HG02623 (cell line): ENCODE measurements around the gene PNLIPRP3.

Experiments used
- ATAC-seq: cut with Tn5 transposase; IDR thresholded peaks from one replicate; pipeline ENCODE4 v1.9.1; 2021; ENCODE audit warnings: moderate library complexity; ENCODE audit not compliant: unreplicated experiment

The PNLIPRP3 gene

DNA sequence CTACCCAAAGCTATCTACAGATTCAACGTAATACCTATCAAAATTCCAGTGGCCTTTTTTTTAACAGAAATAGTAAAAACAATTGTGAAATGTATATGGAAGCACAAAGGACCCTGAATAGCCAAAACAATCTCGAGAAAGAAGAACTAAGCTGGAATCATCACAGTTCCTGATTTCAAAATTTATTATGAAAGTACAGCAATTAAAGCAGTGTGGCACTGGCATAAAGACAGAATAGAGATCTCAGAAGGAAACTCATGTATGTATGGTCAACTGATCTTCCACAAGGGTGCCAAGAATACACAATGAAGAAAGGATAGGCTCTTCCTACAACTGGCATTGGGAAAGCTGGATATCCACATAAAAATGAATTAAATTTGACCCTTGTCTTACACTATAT lies 23.2 kb downstream of the PNLIPRP3 start:
- no peak for ATAC-seq

GRCh38 chr10:116451711-116452337 lies 24.2 kb downstream of the PNLIPRP3 start:
- ATAC-seq: no peak

DNA sequence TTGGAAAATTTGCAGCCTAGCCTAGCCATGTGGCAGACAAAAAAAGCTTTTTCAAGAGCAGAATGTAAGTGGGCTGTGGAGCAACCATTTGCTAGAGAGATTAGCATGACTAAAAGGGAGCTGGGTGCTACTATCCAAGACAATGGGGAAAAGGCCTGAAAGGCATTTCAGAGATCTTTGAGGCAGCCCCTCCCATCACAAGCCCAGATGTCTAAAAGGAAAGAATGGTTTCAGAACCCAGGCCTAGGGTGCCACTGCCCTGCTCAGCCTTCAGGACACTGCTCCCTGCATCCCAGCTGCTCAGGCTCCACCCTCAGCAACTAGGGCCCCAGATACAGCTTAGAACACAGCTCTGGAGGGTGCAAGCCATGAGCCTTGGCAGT lies 24.7 kb downstream of the PNLIPRP3 start:
- no peak for ATAC-seq

DNA sequence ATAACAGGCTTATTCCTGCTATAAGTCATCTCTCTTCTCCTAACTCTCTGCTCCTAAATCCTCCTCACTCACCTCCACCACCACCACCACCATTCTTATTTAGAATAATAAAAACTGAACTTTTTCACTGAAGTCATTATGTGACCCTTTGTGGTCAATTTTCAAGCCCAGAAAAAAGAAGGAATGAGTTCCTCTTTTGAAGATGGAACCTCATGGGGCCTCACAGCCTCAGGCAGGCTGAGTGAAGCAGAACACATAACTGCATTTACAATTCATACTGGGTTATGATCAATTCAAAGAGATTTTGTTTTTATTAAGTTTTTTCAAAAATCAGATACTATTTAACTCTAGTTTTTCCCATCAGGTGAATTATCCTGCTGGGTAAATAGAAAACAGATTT lies 29.8 kb downstream of the PNLIPRP3 start:
- ATAC-seq: no peak

- ATAC-seq: no peak
Observed at GRCh38 chr10:116460219-116460618, 32.6 kb downstream of the PNLIPRP3 start.

- ATAC-seq: no peak
Observed at GRCh38 chr10:116461680-116462079, 34.0 kb downstream of the PNLIPRP3 start.

DNA sequence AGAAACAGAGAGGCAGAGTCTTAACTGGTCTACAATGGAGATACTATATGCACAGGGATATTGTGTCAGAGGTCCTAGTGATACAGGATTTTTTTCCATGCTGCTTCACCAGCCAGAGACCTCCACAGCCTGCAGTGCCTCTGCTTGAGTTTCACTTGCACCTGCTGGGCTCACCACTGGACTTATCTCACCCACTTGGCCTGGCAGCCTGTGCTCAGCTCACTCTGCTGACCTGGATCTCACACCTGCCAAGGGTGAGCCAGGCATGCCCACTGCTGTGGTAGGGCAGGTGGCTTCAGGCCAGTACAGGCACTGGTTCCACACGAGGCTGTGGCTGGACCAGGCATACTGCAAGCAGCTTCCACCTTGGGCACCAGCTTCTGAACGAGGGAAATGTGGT lies 36.6 kb downstream of the PNLIPRP3 start:
- no peak for ATAC-seq

GRCh38 chr10:116465546-116465945 lies 37.9 kb downstream of the PNLIPRP3 start:
- no peak for ATAC-seq

DNA sequence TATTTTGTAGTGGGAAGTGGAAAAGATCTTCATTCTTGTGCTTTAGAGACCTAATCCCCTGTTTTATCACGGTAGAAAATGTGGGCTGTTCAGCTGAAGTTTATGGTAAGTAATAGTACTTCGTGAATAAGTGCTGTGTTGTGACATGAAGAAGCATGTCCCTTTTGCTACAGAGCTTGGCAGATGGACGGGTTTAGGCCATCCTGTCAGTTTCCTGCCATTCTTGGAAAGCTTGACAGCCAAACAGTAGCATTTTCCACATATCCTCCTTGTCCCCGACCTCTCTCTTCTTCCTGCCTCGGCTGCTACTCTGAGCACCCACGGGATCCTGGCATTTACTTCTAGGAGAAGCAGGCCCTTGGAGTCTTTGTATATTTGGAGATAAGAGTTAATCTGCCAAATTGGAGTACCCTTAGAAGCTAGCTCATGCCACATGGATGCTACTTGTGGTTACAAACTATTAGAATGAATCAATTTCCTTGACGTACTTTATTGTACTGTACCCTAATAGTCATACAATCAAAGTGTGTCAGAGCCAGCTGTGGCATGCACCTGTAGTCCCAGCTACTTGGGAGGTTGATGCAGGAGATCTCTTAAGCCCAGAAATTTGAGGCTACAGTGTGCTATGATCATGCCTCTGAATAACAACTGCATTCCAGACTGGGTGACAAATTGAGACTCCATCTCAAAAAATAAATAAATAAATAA lies 39.2 kb downstream of the PNLIPRP3 start:
- no peak for ATAC-seq

DNA sequence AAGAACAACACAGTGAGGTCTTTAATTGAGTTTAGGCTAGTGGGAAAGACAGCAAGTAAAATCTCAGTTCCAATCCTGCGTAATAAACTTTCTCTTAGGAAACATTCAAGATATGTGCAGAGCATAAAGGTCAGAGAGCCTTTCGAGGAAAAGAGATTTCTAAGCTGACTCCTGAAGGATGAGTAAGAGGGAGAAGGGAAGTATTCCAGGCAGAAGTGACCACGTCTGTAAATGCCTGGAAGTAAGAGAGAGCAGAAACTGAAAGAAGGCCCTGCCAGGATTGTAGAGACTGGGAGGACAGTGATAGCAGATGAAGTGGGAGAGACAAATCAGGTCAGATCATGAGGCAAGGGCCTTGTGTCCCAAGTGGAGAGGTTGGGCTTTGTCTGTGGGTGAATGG lies 41.8 kb downstream of the PNLIPRP3 start:
- ATAC-seq: no peak

DNA sequence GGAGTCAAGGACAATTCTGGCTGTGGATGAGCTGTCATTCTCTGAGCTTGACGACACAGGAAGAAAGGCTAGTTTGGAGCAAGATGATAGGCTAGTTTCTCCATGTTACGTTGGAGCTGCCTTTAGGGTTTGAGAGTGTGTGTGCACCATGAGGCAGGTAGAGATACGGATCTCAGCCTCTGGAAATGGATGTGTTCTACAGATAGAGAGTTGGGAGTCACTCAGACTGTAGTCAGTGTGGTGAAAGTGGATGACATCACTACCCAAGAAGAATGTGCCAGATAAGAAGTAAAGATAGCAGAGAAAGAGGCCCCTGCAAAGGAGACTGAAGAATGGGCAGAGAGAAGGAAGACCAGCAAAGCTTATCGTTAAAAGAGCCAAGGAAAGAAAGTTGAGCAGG lies 42.4 kb downstream of the PNLIPRP3 start:
- no peak for ATAC-seq

DNA sequence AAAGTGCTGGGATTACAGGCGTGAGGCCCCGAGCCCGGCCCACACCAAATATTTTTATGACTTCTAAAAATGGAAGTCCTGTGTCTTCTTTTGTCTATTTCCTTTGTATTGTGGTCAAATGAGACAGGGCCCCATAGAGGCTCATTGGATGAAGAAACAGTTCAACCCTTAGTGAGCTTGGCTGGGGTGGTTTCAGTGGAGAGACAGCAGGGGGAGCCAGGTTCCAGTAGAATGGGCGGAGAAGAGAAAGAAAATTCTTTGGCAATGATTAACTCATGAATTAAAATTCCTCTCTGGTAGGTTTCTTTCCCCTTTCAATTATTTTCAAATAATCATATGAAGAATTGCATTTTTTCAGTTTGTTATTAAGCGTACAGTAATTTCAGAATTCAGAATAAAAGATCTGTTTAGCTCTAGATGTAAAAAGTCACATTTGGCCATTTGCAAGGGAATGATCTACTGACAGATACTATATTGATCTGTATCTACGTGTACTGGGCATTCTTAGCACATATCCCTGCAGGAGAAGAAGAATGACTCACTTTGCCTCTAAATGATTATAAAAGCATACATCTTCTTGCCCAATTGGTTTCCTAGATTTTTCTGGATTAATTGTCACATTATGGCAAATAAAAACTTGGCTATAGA lies 43.2 kb downstream of the PNLIPRP3 start:
- no peak for ATAC-seq

DNA sequence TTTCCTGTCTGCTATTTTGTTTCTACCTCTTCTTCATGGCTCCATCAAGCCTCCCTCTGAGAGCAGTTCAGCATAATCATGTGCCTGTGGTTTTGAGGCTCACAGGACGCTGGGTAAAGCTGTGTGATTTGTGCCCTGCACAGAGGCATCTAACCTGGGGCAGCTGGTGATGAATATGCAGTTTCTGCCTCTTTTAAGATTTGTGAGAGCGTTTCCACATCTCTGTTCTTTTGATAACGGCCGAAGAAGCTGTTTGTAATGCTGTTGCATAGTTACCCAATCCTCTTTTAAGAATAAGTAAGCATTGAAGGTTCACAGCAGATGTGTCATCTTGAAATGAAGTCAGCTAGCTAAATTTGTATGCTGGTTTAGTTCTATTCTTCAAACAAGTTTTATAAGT lies 45.2 kb downstream of the PNLIPRP3 start:
- ATAC-seq: no peak

GRCh38 chr10:116475866-116476265 lies 48.2 kb downstream of the PNLIPRP3 start:
- no peak for ATAC-seq

DNA sequence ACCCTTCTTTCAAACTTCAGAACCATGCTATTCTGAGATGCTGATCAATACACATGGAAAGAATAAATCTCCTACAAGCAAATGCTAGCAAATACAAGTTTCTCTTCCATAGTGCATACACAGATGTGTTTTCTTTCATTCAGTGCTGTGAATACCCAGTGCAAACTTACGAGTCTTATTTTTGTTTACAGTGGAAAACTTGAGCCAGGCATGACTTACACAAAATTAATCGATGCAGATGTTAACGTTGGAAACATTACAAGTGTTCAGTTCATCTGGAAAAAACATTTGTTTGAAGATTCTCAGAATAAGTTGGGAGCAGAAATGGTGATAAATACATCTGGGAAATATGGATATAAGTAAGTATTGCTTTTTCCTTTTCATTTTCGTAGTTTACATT lies 48.8 kb downstream of the PNLIPRP3 start:
- ATAC-seq: no peak

DNA sequence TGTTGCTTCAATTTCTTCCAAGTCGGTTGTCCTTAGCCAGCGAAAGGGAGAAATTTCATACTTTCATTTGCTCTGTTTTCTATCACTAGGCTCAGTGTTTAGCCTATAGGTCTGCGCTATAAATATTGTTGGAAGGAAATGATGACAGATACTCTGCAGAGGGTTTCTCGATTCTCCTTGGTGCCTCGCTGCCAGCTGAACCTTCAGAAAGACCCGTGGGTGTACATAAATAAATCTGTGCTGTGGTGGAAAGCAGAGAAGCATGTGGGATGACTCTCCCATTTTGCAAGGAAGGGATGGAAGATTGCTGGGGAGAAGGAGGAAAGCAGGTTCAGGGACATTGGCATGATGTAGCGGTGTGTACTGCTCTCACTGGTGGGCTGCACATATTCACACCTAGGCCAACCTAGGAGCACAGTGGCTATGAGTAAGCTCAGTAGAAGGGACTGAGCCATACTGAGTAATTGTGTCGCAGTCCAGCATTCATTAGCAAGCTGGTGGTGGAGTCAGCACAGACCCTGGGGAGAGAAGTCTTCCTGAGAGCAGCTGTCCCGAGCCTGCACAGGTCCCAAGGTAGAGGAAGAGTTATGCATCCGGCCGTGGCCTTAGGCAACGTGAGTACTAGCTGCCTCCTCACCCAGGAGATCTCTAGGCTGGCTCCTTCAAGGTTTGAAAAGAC lies 50.5 kb downstream of the PNLIPRP3 start:
- no peak for ATAC-seq

DNA sequence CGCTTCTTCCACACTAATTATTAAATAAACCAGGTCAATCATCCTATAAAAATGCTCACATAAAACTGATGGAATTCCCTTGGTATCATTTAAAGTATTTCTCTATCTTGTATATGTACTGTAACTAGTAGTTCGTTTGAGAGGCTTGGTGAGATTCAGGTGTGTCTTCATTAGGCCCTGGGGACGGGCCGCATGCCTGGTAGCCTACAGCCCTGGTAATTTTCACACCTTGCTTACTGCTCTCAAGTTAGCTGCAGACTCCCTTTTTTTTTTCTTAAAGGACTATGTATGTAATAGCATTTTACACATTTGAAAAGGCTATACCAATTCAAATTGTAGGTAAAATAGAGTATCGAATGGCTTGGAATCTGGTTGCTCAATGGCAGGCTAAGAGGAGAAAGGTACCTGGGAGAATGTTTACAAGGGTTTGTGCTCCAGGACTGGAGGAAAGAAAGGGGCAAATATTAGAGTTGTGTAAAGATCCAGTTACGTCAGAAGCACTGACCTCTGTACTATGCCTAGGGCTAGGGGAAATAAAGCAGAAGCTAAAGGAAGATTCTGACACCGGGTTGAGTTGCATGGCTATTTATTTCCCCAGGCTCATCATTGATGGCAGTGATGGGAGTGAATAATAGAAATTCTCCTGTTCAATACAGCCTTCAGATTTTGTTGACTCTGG lies 59.3 kb downstream of the PNLIPRP3 start:
- ATAC-seq: no peak

- no peak for ATAC-seq
Observed at GRCh38 chr10:116487522-116488430, 60.1 kb downstream of the PNLIPRP3 start.

- no peak for ATAC-seq
Observed at GRCh38 chr10:116489460-116489859, 61.8 kb downstream of the PNLIPRP3 start.

GRCh38 chr10:116490028-116490662 lies 62.5 kb downstream of the PNLIPRP3 start:
- no peak for ATAC-seq
